HG03457 (cell line): Measurements from ENCODE around the gene PTMS.
A peak's percentile ranks its signal among the peaks of the same experiment; 100 is the strongest.

ENCODE experiments used
- ATAC-seq: cut with Tn5 transposase; IDR thresholded peaks from one replicate; pipeline ENCODE4 v1.9.1; 2021; ENCODE audit warnings: moderate number of reproducible peaks; ENCODE audit not compliant: unreplicated experiment

The PTMS gene

GRCh38 chr12:6771509-6772330, 5.6 kb downstream of the PTMS start:
- no peak for ATAC-seq

GRCh38 chr12:6772331-6772695, 6.2 kb downstream of the PTMS start, which contains the start of gene LAG3:
Gene LAG3 (plus strand): TSS chr12:6772520. CDS start chr12:6772853, 333 bp downstream.
- no peak for ATAC-seq

- ATAC-seq, result no peak
Measured at GRCh38 chr12:6772726-6773589, 6.8 kb downstream of the PTMS start.

- no peak for ATAC-seq
Measured at GRCh38 chr12:6773590-6774351, 7.6 kb downstream of the PTMS start.

- ATAC-seq, result no peak
Measured at GRCh38 chr12:6774499-6775062, 8.4 kb downstream of the PTMS start.

GRCh38 chr12:6775185-6776174, 9.3 kb downstream of the PTMS start:
- ATAC-seq, result no peak

GRCh38 chr12:6777386-6777785, 11.2 kb downstream of the PTMS start:
- ATAC-seq, result no peak

- no peak for ATAC-seq
Measured at GRCh38 chr12:6778217-6778573, 12.0 kb downstream of the PTMS start.

- peak; percentile 64 for ATAC-seq
Measured at GRCh38 chr12:6778574-6779550, 12.7 kb downstream of the PTMS start.

- no peak for ATAC-seq
Measured at GRCh38 chr12:6779708-6780432, 13.7 kb downstream of the PTMS start.

- ATAC-seq, result no peak
Measured at GRCh38 chr12:6780573-6780972, 14.4 kb downstream of the PTMS start.

- ATAC-seq, result no peak
Measured at GRCh38 chr12:6782119-6782518, 16.0 kb downstream of the PTMS start.

GRCh38 chr12:6782850-6783566, 16.8 kb downstream of the PTMS start:
- ATAC-seq, result no peak

- no peak for ATAC-seq
Measured at GRCh38 chr12:6783828-6784227, 17.7 kb downstream of the PTMS start.

- ATAC-seq, result no peak
Measured at GRCh38 chr12:6784296-6784695, 18.1 kb downstream of the PTMS start.

GRCh38 chr12:6784761-6785160, 18.6 kb downstream of the PTMS start:
- no peak for ATAC-seq

GRCh38 chr12:6786416-6787094, 20.4 kb downstream of the PTMS start:
- ATAC-seq, result no peak
